BE2C (cell line): ENCODE measurements around the gene TRIM2.
A peak's percentile ranks its signal among the peaks of the same experiment; 100 is the strongest.

ENCODE experiments used
- DNase-seq: peaks from one replicate; pipeline ENCODE4 v3.0.0-alpha.2; 2020
- H3K27me3 ChIP-seq: fragments of 250-450 bp; sonication (Bioruptor Pico); 2 replicates; pipeline ENCODE4 v1.5.1; 2020; ENCODE audit warnings: mild to moderate bottlenecking
- H3K36me3 ChIP-seq: fragments of 250-450 bp; sonication (Bioruptor Pico); 2 replicates; pipeline ENCODE4 v1.5.1; 2020; ENCODE audit warnings: mild to moderate bottlenecking
- H3K4me1 ChIP-seq: fragments of 250-450 bp; sonication (Bioruptor Pico); 2 replicates; pipeline ENCODE4 v1.5.1; 2020
- H3K4me3 ChIP-seq: 2 replicates; pipeline ENCODE4 v1.5.1; 2011; ENCODE audit warnings: low read depth, low read length
- H3K9me3 ChIP-seq: fragments of 250-450 bp; sonication (Bioruptor Pico); 2 replicates; pipeline ENCODE4 v1.5.1; 2020
- CTCF ChIP-seq: IDR thresholded peaks from 2 replicates; pipeline ENCODE4 v1.5.1; 2012; ENCODE audit warnings: mild to moderate bottlenecking, low read depth, low read length

Gene TRIM2

GRCh38 chr4:153222707-153223426, 18.6 kb downstream of the TRIM2 start:
- DNase-seq: peak; percentile 67
- Histone ChIP-seq H3K4me1 (no peaks in the 10 kb centered on the region; the same call in 1 of the 2 replicates), H3K27me3 (no peaks in the 10 kb centered on the region), H3K9me3 (no peaks in the 10 kb centered on the region), H3K36me3 (no peaks in the 10 kb centered on the region), H3K4me3 (peak overlapping the region; percentile 85)
- TF ChIP-seq CTCF: no peak

GRCh38 chr4:153223427-153223801, 19.2 kb downstream of the TRIM2 start:
- no peaks in the 10 kb centered on the region for H3K36me3 ChIP-seq
- no peak for DNase-seq
- no peaks in the 10 kb centered on the region for H3K27me3 ChIP-seq

DNA sequence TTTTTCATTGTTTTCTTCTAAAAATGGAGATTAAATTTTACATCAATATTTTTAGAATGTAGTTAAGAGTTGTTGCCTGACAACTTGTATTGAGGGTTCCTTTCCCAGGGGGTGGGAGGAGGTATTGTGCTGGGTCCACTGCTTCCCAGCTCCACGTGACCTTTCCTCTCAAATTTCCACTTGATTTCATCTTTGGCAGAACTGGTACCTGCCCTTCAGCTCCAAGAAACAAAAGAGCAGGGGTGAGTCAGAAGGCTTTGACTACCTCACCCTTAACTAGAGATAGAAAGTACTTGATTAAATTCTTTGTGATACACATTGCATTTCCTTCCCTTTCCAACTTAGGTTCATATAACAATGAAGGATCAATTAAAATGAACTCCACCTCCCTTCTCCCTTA, 19.7 kb downstream of the TRIM2 start:
- no peak for DNase-seq
- Histone ChIP-seq H3K9me3 (no peaks in the 10 kb centered on the region), H3K4me1 (no peaks in the 10 kb centered on the region; the same call in 1 of the 2 replicates), H3K4me3 (peak overlapping the region; percentile 85), H3K27me3 (no peaks in the 10 kb centered on the region), H3K36me3 (no peaks in the 10 kb centered on the region)
- TF ChIP-seq CTCF: no peak

More at GRCh38 chr4:153223427-153223801, 19.2 kb downstream of the TRIM2 start:
- no peaks in the 10 kb centered on the region for H3K9me3 ChIP-seq
- no peak for TF ChIP-seq CTCF
- H3K4me1 ChIP-seq: no peaks in the 10 kb centered on the region; the same call in 1 of the 2 replicates
- H3K4me3 ChIP-seq: peak overlapping the region; percentile 85

DNA sequence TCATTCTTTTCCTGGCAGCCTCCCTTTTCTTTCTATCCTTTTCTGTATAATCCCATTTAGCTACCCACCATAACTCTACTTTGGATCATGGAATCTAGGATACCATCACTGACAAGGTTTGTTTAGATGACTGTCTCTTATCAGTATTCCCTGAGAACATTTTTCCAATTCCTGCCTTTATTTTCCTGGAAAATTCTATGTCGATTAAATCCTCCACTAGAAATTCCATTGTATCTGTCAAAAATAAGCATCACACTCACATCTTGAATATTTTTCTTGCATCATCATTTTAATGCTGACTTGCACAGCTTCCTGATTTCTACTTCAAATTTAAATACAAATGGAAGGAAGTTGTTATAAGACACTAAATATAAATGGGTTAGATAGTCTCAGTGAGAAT, 20.2 kb downstream of the TRIM2 start:
- no peak for TF ChIP-seq CTCF
- no peaks in the 10 kb centered on the region; the same call in 1 of the 2 replicates for H3K4me1 ChIP-seq
- no peaks in the 10 kb centered on the region for H3K27me3 ChIP-seq
- H3K9me3 ChIP-seq: no peaks in the 10 kb centered on the region
- no peaks in the 10 kb centered on the region for H3K36me3 ChIP-seq
- no peak for DNase-seq
- H3K4me3 ChIP-seq: no peak overlapping the region

GRCh38 chr4:153227469-153228075, 23.3 kb downstream of the TRIM2 start:
- no peak for DNase-seq
- no peaks in the 10 kb centered on the region; the same call in 1 of the 2 replicates for H3K4me1 ChIP-seq
- H3K9me3 ChIP-seq: no peaks in the 10 kb centered on the region
- no peak overlapping the region for H3K4me3 ChIP-seq
- no peaks in the 10 kb centered on the region for H3K27me3 ChIP-seq
- H3K36me3 ChIP-seq: no peaks in the 10 kb centered on the region
- TF ChIP-seq CTCF: no peak
